Peyer's patch (tissue), 4 donors: ENCODE results near the gene ARFGEF2. TPM values are rescaled to one million over a fixed set of nuclear protein-coding genes. Genes with fewer than 3 reads are reported as not detected.
A peak's percentile ranks its signal among the peaks of the same experiment; 100 is the strongest.

Experiments used
- DNase-seq, 3 donors: peaks; one replicate each; pipeline ENCODE4 v3.0.0-alpha.2; 2017 to 2019
- H3K27ac ChIP-seq, 4 donors: fragments of 200-600 bp; sonication (generic); one replicate each; pipeline ENCODE4 v1.5.1; 2016 to 2019
- H3K27me3 ChIP-seq, 2 donors: fragments of 200-600 bp; sonication (generic); one replicate each; pipeline ENCODE4 v1.5.1; 2019
- H3K36me3 ChIP-seq, 3 donors: fragments of 200-600 bp; sonication (generic); one replicate each; pipeline ENCODE4 v1.5.1; 2016 to 2019
- H3K4me1 ChIP-seq, 4 donors: fragments of 200-600 bp; sonication (generic); one replicate each; pipeline ENCODE4 v1.5.1; 2016 to 2019
- H3K4me3 ChIP-seq, 4 donors: fragments of 200-600 bp; sonication (generic); 1 replicate in 3 of 4; 2 replicates in 1 of 4; pipeline ENCODE4 v1.5.1; 2016 to 2019; ENCODE audit warnings: mild to moderate bottlenecking in 1 of 4
- H3K9me3 ChIP-seq, 4 donors: fragments of 200-600 bp; sonication (generic); one replicate each; pipeline ENCODE4 v1.5.1; 2016 to 2019; ENCODE audit warnings: mild to moderate bottlenecking in 1 of 4
- CTCF ChIP-seq, 6 experiments: fragments of 450-650 bp in 4 of 6; fragments of 200-600 bp in 2 of 6; sonication (generic) in 1 of 6; IDR thresholded peaks; one replicate each; pipeline ENCODE4 v1.5.1; 2017 to 2019; ENCODE audit warnings: antibody characterized with exemption in 6 of 6, mild to moderate bottlenecking in 3 of 6, moderate library complexity in 1 of 6
- POLR2A ChIP-seq, 2 donors: fragments of 450-650 bp; IDR thresholded peaks; one replicate each; pipeline ENCODE4 v1.5.1; 2017; ENCODE audit warnings: antibody characterized with exemption in 2 of 2, mild to moderate bottlenecking in 2 of 2, moderate library complexity in 2 of 2
- total RNA-seq, 4 donors: library from RNA; depleted of rRNA; stranded (reverse); fragments of >200 nt; gene quantifications; one replicate each; pipeline ENCODE4 v1.1.0, GENCODE V29; 2016

ARFGEF2 gene
- total RNA-seq, result 100 to 1,000 TPM in 1 of 4 donors, 10 to 100 TPM in 3; 38.0 to 170 (median 43.4) TPM

GRCh38 chr20:48921168-48921882 is at the start of gene ARFGEF2:
Gene ARFGEF2 (plus strand): TSS chr20:48921711. CDS start chr20:48921890, 179 bp downstream.
- peak within 1 kb of the TSS; percentile 63 to 97 (median 96) for H3K4me3 ChIP-seq
- DNase-seq, result peak; percentile 95 to 97 (median 95)
- H3K27me3 ChIP-seq, result no peaks in the 10 kb centered on the region
- H3K36me3 ChIP-seq, result no peaks in the 10 kb centered on the region
- peaks cover 0 to 48% (median 10%) of the 10 kb centered on the region in 4 donors for H3K4me1 ChIP-seq
- no peaks in the 10 kb centered on the region for H3K9me3 ChIP-seq
- H3K27ac ChIP-seq, result peak within 1 kb of the TSS; percentile 86 to 99 (median 95)
- peak; percentile 83 to 86 for TF ChIP-seq POLR2A (IDR thresholded peaks at IDR 0.05)
- TF ChIP-seq CTCF (IDR thresholded peaks at IDR 0.05), result peak in 2 of 6 experiments; percentile 21 to 23

GRCh38 chr20:48875233-48875913 is 46.1 kb upstream of the ARFGEF2 start:
- H3K27ac ChIP-seq, result no peak overlapping the region
- DNase-seq, result no peak
- no peaks in the 10 kb centered on the region for H3K9me3 ChIP-seq
- H3K4me1 ChIP-seq, result peaks cover 0 to 8% (median 4%) of the 10 kb centered on the region in 4 donors
- no peaks in the 10 kb centered on the region for H3K27me3 ChIP-seq
- H3K4me3 ChIP-seq, result no peak overlapping the region
- TF ChIP-seq CTCF (IDR thresholded peaks at IDR 0.05) (no peak), POLR2A (IDR thresholded peaks at IDR 0.05) (no peak)
- no peaks in the 10 kb centered on the region for H3K36me3 ChIP-seq

- no peaks in the 10 kb centered on the region for H3K36me3 ChIP-seq
- H3K9me3 ChIP-seq, result no peaks in the 10 kb centered on the region
- no peak overlapping the region for H3K27ac ChIP-seq
- H3K4me1 ChIP-seq, result peaks cover 0 to 8% (median 4%) of the 10 kb centered on the region in 4 donors
- DNase-seq, result no peak
- H3K27me3 ChIP-seq, result no peaks in the 10 kb centered on the region
- H3K4me3 ChIP-seq, result no peak overlapping the region
- TF ChIP-seq POLR2A (IDR thresholded peaks at IDR 0.05), result no peak
- no peak for TF ChIP-seq CTCF (IDR thresholded peaks at IDR 0.05)
Measured at GRCh38 chr20:48875914-48876240, 45.6 kb upstream of the ARFGEF2 start.

GRCh38 chr20:48877304-48877703 is 44.2 kb upstream of the ARFGEF2 start:
- Histone ChIP-seq H3K27me3 (no peaks in the 10 kb centered on the region), H3K4me1 (peaks cover 0 to 8% (median 4%) of the 10 kb centered on the region in 4 donors), H3K36me3 (no peaks in the 10 kb centered on the region), H3K9me3 (no peaks in the 10 kb centered on the region), H3K4me3 (no peak overlapping the region), H3K27ac (no peak overlapping the region)
- TF ChIP-seq POLR2A (IDR thresholded peaks at IDR 0.05) (no peak), CTCF (IDR thresholded peaks at IDR 0.05) (peak in 3 of 6 experiments; percentile 33 to 47 (median 41))
- DNase-seq, result no peak

- H3K4me3 ChIP-seq, result no peak overlapping the region
- no peaks in the 10 kb centered on the region for H3K9me3 ChIP-seq
- H3K4me1 ChIP-seq, result peaks cover 0 to 8% (median 0%) of the 10 kb centered on the region in 4 donors
- no peak overlapping the region for H3K27ac ChIP-seq
- no peaks in the 10 kb centered on the region for H3K36me3 ChIP-seq
- no peak for DNase-seq
- no peaks in the 10 kb centered on the region for H3K27me3 ChIP-seq
- no peak for TF ChIP-seq POLR2A (IDR thresholded peaks at IDR 0.05)
- TF ChIP-seq CTCF (IDR thresholded peaks at IDR 0.05), result no peak
Measured at GRCh38 chr20:48878534-48879248, 42.8 kb upstream of the ARFGEF2 start.
